Neural progenitor cell (in vitro differentiated cells): Measurements from ENCODE around the gene SND1. TPM values are rescaled to one million over a fixed set of nuclear protein-coding genes. Genes with fewer than 3 reads are reported as not detected.
"Not testable (repeated sequence)": the region's sequence is repeated elsewhere in the genome, so short reads cannot be mapped to it uniquely, and the experiment has no call there.

Experiments
- DNase-seq: peaks from one replicate; pipeline ENCODE4 v3.0.0-alpha.2; 2016; ENCODE audit warnings: low spot score
- H2AFZ ChIP-seq: fragments of 200-600 bp; sonication (generic); replicated peaks from 2 replicates; pipeline ENCODE4 v1.6.1; 2016; ENCODE audit warnings: antibody characterized with exemption
- H3F3A ChIP-seq: fragments of 200-600 bp; sonication (generic); 2 replicates; pipeline ENCODE4 v1.6.1; 2016; ENCODE audit warnings: antibody characterized with exemption, low read depth
- H3K27ac ChIP-seq: fragments of 200-600 bp; sonication (generic); 2 replicates; pipeline ENCODE4 v1.5.1; 2016; ENCODE audit warnings: mild to moderate bottlenecking
- H3K27me3 ChIP-seq: fragments of 200-600 bp; sonication (generic); 2 replicates; pipeline ENCODE4 v1.6.1; 2016; ENCODE audit warnings: mild to moderate bottlenecking, moderate library complexity
- H3K36me3 ChIP-seq: fragments of 200-600 bp; sonication (generic); 2 replicates; pipeline ENCODE4 v1.5.1; 2016
- H3K4me1 ChIP-seq: fragments of 200-600 bp; sonication (generic); 2 replicates; pipeline ENCODE4 v1.6.1; 2016; ENCODE audit warnings: mixed run types
- H3K4me2 ChIP-seq: fragments of 200-600 bp; sonication (generic); 2 replicates; pipeline ENCODE4 v1.6.1; 2016
- H3K4me3 ChIP-seq: fragments of 200-600 bp; sonication (generic); 2 replicates; pipeline ENCODE4 v1.5.1; 2016
- H3K79me2 ChIP-seq: fragments of 200-600 bp; sonication (generic); 2 replicates; pipeline ENCODE4 v1.6.1; 2016; ENCODE audit warnings: low read depth
- H3K9ac ChIP-seq: fragments of 200-600 bp; sonication (generic); 2 replicates; pipeline ENCODE4 v1.6.1; 2016
- H3K9me3 ChIP-seq: fragments of 200-600 bp; sonication (generic); 2 replicates; pipeline ENCODE4 v1.5.1; 2016; ENCODE audit warnings: low read depth
- H4K20me1 ChIP-seq: fragments of 200-600 bp; sonication (generic); 2 replicates; pipeline ENCODE4 v1.6.1; 2016; ENCODE audit warnings: low read depth
- H3K27ac Mint-ChIP-seq: 3 replicates; pipeline ENCODE4 v1.8.0; 2021; ENCODE audit warnings: mixed read lengths
- H3K27me3 Mint-ChIP-seq: 2 replicates; pipeline ENCODE4 v1.8.0; 2022; ENCODE audit warnings: low read depth, mild to moderate bottlenecking, inconsistent platforms, moderate library complexity, mixed read lengths; ENCODE audit not compliant: insufficient read depth
- H3K36me3 Mint-ChIP-seq: 3 replicates; pipeline ENCODE4 v1.8.0; 2021; ENCODE audit warnings: mixed read lengths
- H3K4me1 Mint-ChIP-seq: 3 replicates; pipeline ENCODE4 v1.8.0; 2021; ENCODE audit warnings: mixed read lengths
- H3K4me3 Mint-ChIP-seq: 3 replicates; pipeline ENCODE4 v1.8.0; 2021; ENCODE audit warnings: mild to moderate bottlenecking, moderate library complexity, mixed read lengths
- H3K9me3 Mint-ChIP-seq: 3 replicates; pipeline ENCODE4 v1.8.0; 2020; ENCODE audit warnings: mixed read lengths
- CTCF ChIP-seq: fragments of 200-600 bp; sonication (generic); IDR thresholded peaks from 2 replicates; pipeline ENCODE4 v1.5.1; 2017; ENCODE audit warnings: antibody characterized with exemption, mild to moderate bottlenecking
- EZH2 ChIP-seq: fragments of 200-600 bp; sonication (generic); IDR thresholded peaks from 2 replicates; pipeline ENCODE4 v1.6.1; 2017; ENCODE audit warnings: antibody characterized with exemption, mild to moderate bottlenecking, moderate library complexity
- EZH2phosphoT487 ChIP-seq: fragments of 200-600 bp; sonication (generic); IDR thresholded peaks from 2 replicates; pipeline ENCODE4 v1.6.1; 2017; ENCODE audit warnings: antibody characterized with exemption
- total RNA-seq: library from RNA; depleted of rRNA; stranded (reverse); fragments of >200 nt; gene quantifications from 2 replicates; pipeline ENCODE4 v1.2.3, GENCODE V29; 2015; ENCODE audit warnings: low replicate concordance

Gene SND1
- total RNA-seq, 1 donor from 2014 or later: 154 TPM

- H3K4me3 ChIP-seq: no peak overlapping the region
- TF ChIP-seq EZH2 (no peak), CTCF (no peak), EZH2phosphoT487 (no peak)
- H3K4me2 ChIP-seq: no peak overlapping the region
- no peak overlapping the region for H2AFZ ChIP-seq
- H3K27ac Mint-ChIP-seq: no peak overlapping the region
- H3K79me2 ChIP-seq: peaks cover 10% of the 10 kb centered on the region
- no peaks in the 10 kb centered on the region for H3K36me3 Mint-ChIP-seq
- no peak overlapping the region for H3K4me3 Mint-ChIP-seq
- peaks cover 61% of the 10 kb centered on the region for H3K4me1 ChIP-seq
- no peaks in the 10 kb centered on the region for H3K27me3 ChIP-seq
- H3K27ac ChIP-seq: no peak overlapping the region
- H4K20me1 ChIP-seq: peaks cover 36% of the 10 kb centered on the region
- peaks cover 5% of the 10 kb centered on the region for H3K27me3 Mint-ChIP-seq
- no peaks in the 10 kb centered on the region for H3K9me3 Mint-ChIP-seq
- peaks cover 34% of the 10 kb centered on the region for H3F3A ChIP-seq
- no peaks in the 10 kb centered on the region for H3K36me3 ChIP-seq
- no peak for DNase-seq
- peaks cover 14% of the 10 kb centered on the region for H3K4me1 Mint-ChIP-seq
- no peak overlapping the region for H3K9ac ChIP-seq
- H3K9me3 ChIP-seq: no peaks in the 10 kb centered on the region
Observed at GRCh38 chr7:127901895-127902703, 250.1 kb downstream of the SND1 start.

- not testable (repeated sequence) for H3K27me3 Mint-ChIP-seq, DNase-seq, H3K4me3 Mint-ChIP-seq, H3K36me3 ChIP-seq, H3K9me3 Mint-ChIP-seq, H3K36me3 Mint-ChIP-seq, H3K9ac ChIP-seq, H3K27ac ChIP-seq, H3K79me2 ChIP-seq, H2AFZ ChIP-seq, H3K9me3 ChIP-seq, H3K27ac Mint-ChIP-seq, H3K27me3 ChIP-seq, H3K4me2 ChIP-seq, H3K4me3 ChIP-seq
- H4K20me1 ChIP-seq: peaks cover 36% of the 10 kb centered on the region
- peaks cover 58% of the 10 kb centered on the region for H3K4me1 ChIP-seq
- peaks cover 34% of the 10 kb centered on the region for H3F3A ChIP-seq
- peaks cover 14% of the 10 kb centered on the region for H3K4me1 Mint-ChIP-seq
Observed at GRCh38 chr7:127902753-127903152, 250.8 kb downstream of the SND1 start.

GRCh38 chr7:127903892-127904669 is 252.1 kb downstream of the SND1 start:
- H3K27ac ChIP-seq: no peak overlapping the region
- no peaks in the 10 kb centered on the region for H3K27me3 ChIP-seq
- H3K9me3 Mint-ChIP-seq: no peaks in the 10 kb centered on the region
- no peak overlapping the region for H2AFZ ChIP-seq
- H3K79me2 ChIP-seq: peaks cover 10% of the 10 kb centered on the region
- no peaks in the 10 kb centered on the region for H3K9me3 ChIP-seq
- peaks cover 3% of the 10 kb centered on the region for H3K27me3 Mint-ChIP-seq
- TF ChIP-seq EZH2 (no peak), EZH2phosphoT487 (peak; percentile 73), CTCF (no peak)
- H3F3A ChIP-seq: peaks cover 34% of the 10 kb centered on the region
- H3K36me3 ChIP-seq: no peaks in the 10 kb centered on the region
- DNase-seq: peak; percentile 75
- H3K27ac Mint-ChIP-seq: no peak overlapping the region
- H3K36me3 Mint-ChIP-seq: no peaks in the 10 kb centered on the region
- peaks cover 14% of the 10 kb centered on the region for H3K4me1 Mint-ChIP-seq
- no peak overlapping the region for H3K9ac ChIP-seq
- peak overlapping the region; percentile 8 for H3K4me3 Mint-ChIP-seq
- H3K4me2 ChIP-seq: peak overlapping the region; percentile 32
- peaks cover 47% of the 10 kb centered on the region for H3K4me1 ChIP-seq
- no peak overlapping the region for H3K4me3 ChIP-seq
- H4K20me1 ChIP-seq: peaks cover 36% of the 10 kb centered on the region

- no peaks in the 10 kb centered on the region for H3K36me3 Mint-ChIP-seq
- DNase-seq: no peak
- peaks cover 14% of the 10 kb centered on the region for H3K4me1 Mint-ChIP-seq
- Histone ChIP-seq H3K9ac (no peak overlapping the region), H2AFZ (no peak overlapping the region), H3K4me3 (no peak overlapping the region), H3K27ac (no peak overlapping the region), H3K36me3 (no peaks in the 10 kb centered on the region), H3K4me1 (peaks cover 45% of the 10 kb centered on the region), H3K9me3 (no peaks in the 10 kb centered on the region), H3K27me3 (no peaks in the 10 kb centered on the region), H3K4me2 (peak overlapping the region; percentile 32), H3K79me2 (peaks cover 10% of the 10 kb centered on the region), H3F3A (peaks cover 31% of the 10 kb centered on the region), H4K20me1 (peaks cover 36% of the 10 kb centered on the region)
- no peaks in the 10 kb centered on the region for H3K9me3 Mint-ChIP-seq
- TF ChIP-seq CTCF: no peak
- no peak for TF ChIP-seq EZH2
- H3K27ac Mint-ChIP-seq: no peak overlapping the region
- peak overlapping the region; percentile 8 for H3K4me3 Mint-ChIP-seq
- no peaks in the 10 kb centered on the region for H3K27me3 Mint-ChIP-seq
Observed at GRCh38 chr7:127904670-127904985, 252.6 kb downstream of the SND1 start.
